Measurements from ENCODE around the gene ARCN1.
"Not testable (repeated sequence)": the region's sequence is repeated elsewhere in the genome, so short reads cannot be mapped to it uniquely, and the experiment has no call there.

ARCN1 gene

GRCh38 chr11:118602331-118602730 lies 30.1 kb downstream of the ARCN1 start:
- no peak overlapping the region for H3K4me3 ChIP-seq (ENCODE audit: low read depth, low read length)
- no peak for DNase-seq (ENCODE audit: low read depth)

GRCh38 chr11:118603709-118604108 lies 31.5 kb downstream of the ARCN1 start:
- not testable (repeated sequence) for H3K4me3 ChIP-seq (ENCODE audit: low read depth, low read length)

GRCh38 chr11:118604566-118604965 lies 32.4 kb downstream of the ARCN1 start:
- DNase-seq (ENCODE audit: low read depth) = no peak
- H3K4me3 ChIP-seq (ENCODE audit: low read depth, low read length) = no peak overlapping the region

More at GRCh38 chr11:118603709-118604108, 31.5 kb downstream of the ARCN1 start:
- not testable (repeated sequence) for DNase-seq (ENCODE audit: low read depth)

- no peak overlapping the region for H3K4me3 ChIP-seq (ENCODE audit: low read depth, low read length)
- peak; percentile 96 for DNase-seq (ENCODE audit: low read depth)
Measured at GRCh38 chr11:118605116-118605867, 33.1 kb downstream of the ARCN1 start.

GRCh38 chr11:118606157-118606843 lies 34.1 kb downstream of the ARCN1 start:
- no peak for DNase-seq (ENCODE audit: low read depth)
- no peak overlapping the region for H3K4me3 ChIP-seq (ENCODE audit: low read depth, low read length)

GRCh38 chr11:118606844-118607228 lies 34.6 kb downstream of the ARCN1 start:
- DNase-seq (ENCODE audit: low read depth) = no peak
- peak overlapping the region; percentile 4 for H3K4me3 ChIP-seq (ENCODE audit: low read depth, low read length)

- H3K4me3 ChIP-seq (ENCODE audit: low read depth, low read length) = peak within 1 kb of the TSS; percentile 84
- DNase-seq (ENCODE audit: low read depth) = peak; percentile 64
Measured at GRCh38 chr11:118607401-118608359, 35.5 kb downstream of the ARCN1 start, which contains the start of gene PHLDB1. TSS of gene PHLDB1 (plus strand) at chr11:118607615. CDS start at chr11:118613837, 6,222 bp downstream.

- peak overlapping the region; percentile 84 for H3K4me3 ChIP-seq (ENCODE audit: low read depth, low read length)
- peak; percentile 70 for DNase-seq (ENCODE audit: low read depth)
Measured at GRCh38 chr11:118608360-118609227, 36.4 kb downstream of the ARCN1 start.

- H3K4me3 ChIP-seq (ENCODE audit: low read depth, low read length) = peak overlapping the region; percentile 84
Measured at GRCh38 chr11:118609380-118610224, 37.4 kb downstream of the ARCN1 start.

GRCh38 chr11:118610225-118610772 lies 38.1 kb downstream of the ARCN1 start:
- DNase-seq (ENCODE audit: low read depth) = no peak
- H3K4me3 ChIP-seq (ENCODE audit: low read depth, low read length) = peak overlapping the region; percentile 84

More at GRCh38 chr11:118609380-118610224, 37.4 kb downstream of the ARCN1 start:
- no peak for DNase-seq (ENCODE audit: low read depth)

GRCh38 chr11:118610773-118611432 lies 38.7 kb downstream of the ARCN1 start:
- no peak for DNase-seq (ENCODE audit: low read depth)
- H3K4me3 ChIP-seq (ENCODE audit: low read depth, low read length) = peak overlapping the region; percentile 84

- DNase-seq (ENCODE audit: low read depth) = not testable (repeated sequence)
- H3K4me3 ChIP-seq (ENCODE audit: low read depth, low read length) = peak overlapping the region; percentile 84
Measured at GRCh38 chr11:118611433-118611795, 39.2 kb downstream of the ARCN1 start.

- no peak for DNase-seq (ENCODE audit: low read depth)
- peak overlapping the region; percentile 5 for H3K4me3 ChIP-seq (ENCODE audit: low read depth, low read length)
Measured at GRCh38 chr11:118612378-118612777, 40.2 kb downstream of the ARCN1 start.

- no peak overlapping the region for H3K4me3 ChIP-seq (ENCODE audit: low read depth, low read length)
- no peak for DNase-seq (ENCODE audit: low read depth)
Measured at GRCh38 chr11:118614511-118614910, 42.3 kb downstream of the ARCN1 start.

GRCh38 chr11:118615282-118615975 lies 43.2 kb downstream of the ARCN1 start:
- DNase-seq (ENCODE audit: low read depth) = no peak
- H3K4me3 ChIP-seq (ENCODE audit: low read depth, low read length) = no peak overlapping the region

- no peak for DNase-seq (ENCODE audit: low read depth)
- H3K4me3 ChIP-seq (ENCODE audit: low read depth, low read length) = no peak overlapping the region
Measured at GRCh38 chr11:118615976-118616371, 43.8 kb downstream of the ARCN1 start.
